Prostate gland (tissue), 2 donors: ENCODE results near the gene FBXL17. TPM values are rescaled to one million over a fixed set of nuclear protein-coding genes. Genes with fewer than 3 reads are reported as not detected.

Experiments
- DNase-seq: peaks from one replicate; pipeline ENCODE4 v3.0.0-alpha.2; 2019; ENCODE audit warnings: low spot score
- H3K27ac ChIP-seq, 2 donors: fragments of 200-600 bp; sonication (generic); 2 replicates each; pipeline ENCODE4 v1.5.1; 2017 to 2019
- H3K27me3 ChIP-seq: fragments of 200-600 bp; sonication (generic); replicated peaks from 2 replicates; pipeline ENCODE4 v1.5.1; 2019; ENCODE audit not compliant: insufficient read depth
- H3K36me3 ChIP-seq, 2 donors: fragments of 200-600 bp; sonication (generic); 1 replicate in 1 of 2; 2 replicates in 1 of 2; pipeline versions ENCODE4 v1.5.1 to v1.8.1; 2017 to 2019
- H3K4me1 ChIP-seq: fragments of 200-600 bp; sonication (generic); replicated peaks from 2 replicates; pipeline ENCODE4 v1.5.1; 2019
- H3K4me3 ChIP-seq, 2 donors: fragments of 200-600 bp; sonication (generic); 2 replicates each; pipeline ENCODE4 v1.5.1; 2017 to 2019
- H3K9me3 ChIP-seq: fragments of 200-600 bp; sonication (generic); 2 replicates; pipeline ENCODE4 v1.5.1; 2017
- POLR2A ChIP-seq: fragments of 450-650 bp; IDR thresholded peaks from one replicate; pipeline ENCODE4 v1.6.1; 2016; ENCODE audit warnings: antibody characterized with exemption, mild to moderate bottlenecking
- POLR2AphosphoS5 ChIP-seq: sonication (generic); formaldehyde crosslinking; IDR thresholded peaks from one replicate; pipeline ENCODE4 v1.6.1; 2017; ENCODE audit warnings: antibody characterized with exemption
- WGBS: methylation state at CpG from one replicate; pipeline ENCODE4 v1.1.5; 2018; 5-methylcytosine and 5-hydroxymethylcytosine counted together
- intact Hi-C: fragments of 100-400 bp; cut with DNase I; formaldehyde crosslinking; loops from one replicate; pipeline ENCODE4 v1.14.2; 2022
- total RNA-seq, 2 donors: library from RNA; depleted of rRNA; stranded (reverse); fragments of >200 nt; gene quantifications; one replicate each; pipeline ENCODE4 v1.1.0, GENCODE V29; 2016
- TF ChIP-seq, protein P1 (sequence below), 4 experiments: fragments of 200-600 bp in 2 of 4; fragments of 450-650 bp in 2 of 4; sonication (generic) in 2 of 4; IDR thresholded peaks; 1 replicate in 3 of 4; 2 replicates in 1 of 4; pipeline ENCODE4 v1.5.1; 2016 to 2019; ENCODE audit warnings: antibody characterized with exemption in 4 of 4, mild to moderate bottlenecking in 2 of 4, moderate library complexity in 2 of 4

The FBXL17 gene
- total RNA-seq, 2 donors from 2014 or later: 14.8 to 30.4 TPM

DNA sequence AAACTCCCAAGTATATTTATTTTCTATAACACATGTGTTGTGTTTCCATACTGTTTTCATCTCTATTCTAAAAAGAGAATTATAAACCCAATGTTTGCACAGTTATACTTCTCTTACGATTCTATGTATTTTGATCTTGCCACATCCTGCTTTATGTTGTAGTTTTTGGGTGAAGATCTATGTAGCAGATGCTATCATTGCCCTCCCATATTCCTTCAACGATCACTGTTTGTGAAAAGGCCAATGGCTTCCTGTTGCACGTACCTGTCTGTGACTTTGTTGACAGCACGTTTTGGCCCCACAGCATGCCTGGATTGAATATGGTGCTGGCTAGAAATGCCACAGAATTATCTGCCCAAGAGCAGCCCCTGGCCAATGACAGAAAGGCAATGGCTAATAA, 456.7 kb downstream of the FBXL17 start:
- Histone ChIP-seq H3K27ac (no peak overlapping the region), H3K36me3 (no peaks in the 10 kb centered on the region), H3K9me3 (no peaks in the 10 kb centered on the region), H3K4me3 (no peak overlapping the region), H3K27me3 (no peaks in the 10 kb centered on the region), H3K4me1 (no peaks in the 10 kb centered on the region)
- TF ChIP-seq POLR2A (no peak), POLR2AphosphoS5 (no peak)
- TF ChIP-seq, protein P1, sequence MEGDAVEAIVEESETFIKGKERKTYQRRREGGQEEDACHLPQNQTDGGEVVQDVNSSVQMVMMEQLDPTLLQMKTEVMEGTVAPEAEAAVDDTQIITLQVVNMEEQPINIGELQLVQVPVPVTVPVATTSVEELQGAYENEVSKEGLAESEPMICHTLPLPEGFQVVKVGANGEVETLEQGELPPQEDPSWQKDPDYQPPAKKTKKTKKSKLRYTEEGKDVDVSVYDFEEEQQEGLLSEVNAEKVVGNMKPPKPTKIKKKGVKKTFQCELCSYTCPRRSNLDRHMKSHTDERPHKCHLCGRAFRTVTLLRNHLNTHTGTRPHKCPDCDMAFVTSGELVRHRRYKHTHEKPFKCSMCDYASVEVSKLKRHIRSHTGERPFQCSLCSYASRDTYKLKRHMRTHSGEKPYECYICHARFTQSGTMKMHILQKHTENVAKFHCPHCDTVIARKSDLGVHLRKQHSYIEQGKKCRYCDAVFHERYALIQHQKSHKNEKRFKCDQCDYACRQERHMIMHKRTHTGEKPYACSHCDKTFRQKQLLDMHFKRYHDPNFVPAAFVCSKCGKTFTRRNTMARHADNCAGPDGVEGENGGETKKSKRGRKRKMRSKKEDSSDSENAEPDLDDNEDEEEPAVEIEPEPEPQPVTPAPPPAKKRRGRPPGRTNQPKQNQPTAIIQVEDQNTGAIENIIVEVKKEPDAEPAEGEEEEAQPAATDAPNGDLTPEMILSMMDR (IDR thresholded peaks at IDR 0.05): no peak
- intact Hi-C loops: no loop called here
- 64% methylated on average over 4 of the region's 4 CpGs for WGBS
- DNase-seq: no peak

DNA sequence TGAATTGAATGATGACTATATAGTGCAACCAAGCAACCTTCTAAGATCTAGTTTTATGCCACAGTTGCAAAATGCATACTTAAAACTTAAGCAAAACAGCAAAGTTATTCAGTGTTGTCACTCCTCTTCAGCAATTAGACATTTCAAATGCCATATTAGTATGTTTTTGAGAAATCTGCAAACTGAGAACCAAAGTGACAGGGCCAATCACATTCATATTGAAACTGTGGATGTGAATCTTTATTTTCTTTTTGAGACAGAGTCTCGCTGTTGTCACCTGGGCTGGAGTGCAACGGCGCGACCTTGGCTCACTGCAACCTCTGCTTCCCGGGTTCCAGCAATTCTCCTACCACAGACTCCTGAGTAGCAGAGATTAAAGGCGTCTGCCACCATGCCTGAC, 461.9 kb downstream of the FBXL17 start:
- DNase-seq: no peak
- Histone ChIP-seq H3K36me3 (no peaks in the 10 kb centered on the region), H3K4me1 (no peaks in the 10 kb centered on the region), H3K27me3 (no peaks in the 10 kb centered on the region), H3K27ac (no peak overlapping the region), H3K4me3 (no peak overlapping the region), H3K9me3 (no peaks in the 10 kb centered on the region)
- WGBS: 86% methylated on average over 6 of the region's 6 CpGs
- TF ChIP-seq, protein P1 (IDR thresholded peaks at IDR 0.05): no peak
- TF ChIP-seq POLR2AphosphoS5 (no peak), POLR2A (no peak)
- intact Hi-C loops: no loop called here

DNA sequence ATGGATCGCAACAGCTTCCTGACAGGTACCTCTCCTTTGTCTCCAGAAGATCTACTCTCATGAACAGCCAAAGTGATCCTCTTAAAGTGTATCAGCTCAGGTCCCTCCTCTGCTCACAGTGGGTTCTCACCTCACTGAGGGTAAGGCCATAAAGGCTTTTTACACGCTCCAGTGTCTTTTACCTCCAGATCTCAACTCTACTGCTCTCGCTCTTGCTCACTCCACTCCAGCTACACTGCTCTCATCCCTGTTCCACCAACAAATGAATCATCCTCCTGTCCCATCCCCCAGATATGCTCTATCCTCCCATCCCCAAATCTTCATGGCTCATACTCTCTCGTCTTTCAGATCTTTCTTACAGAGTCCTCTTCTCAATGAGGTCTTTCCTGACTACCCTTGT, 462.5 kb downstream of the FBXL17 start:
- DNase-seq: no peak
- no peaks in the 10 kb centered on the region for H3K9me3 ChIP-seq
- WGBS: 96% methylated on average over 4 of the region's 4 CpGs
- TF ChIP-seq POLR2AphosphoS5: no peak
- TF ChIP-seq, protein P1 (IDR thresholded peaks at IDR 0.05): no peak
- no peak for TF ChIP-seq POLR2A
- no peak overlapping the region for H3K27ac ChIP-seq
- no peaks in the 10 kb centered on the region for H3K27me3 ChIP-seq
- no peaks in the 10 kb centered on the region for H3K36me3 ChIP-seq
- no peaks in the 10 kb centered on the region for H3K4me1 ChIP-seq
- intact Hi-C loops: no loop called here
- H3K4me3 ChIP-seq: no peak overlapping the region

DNA sequence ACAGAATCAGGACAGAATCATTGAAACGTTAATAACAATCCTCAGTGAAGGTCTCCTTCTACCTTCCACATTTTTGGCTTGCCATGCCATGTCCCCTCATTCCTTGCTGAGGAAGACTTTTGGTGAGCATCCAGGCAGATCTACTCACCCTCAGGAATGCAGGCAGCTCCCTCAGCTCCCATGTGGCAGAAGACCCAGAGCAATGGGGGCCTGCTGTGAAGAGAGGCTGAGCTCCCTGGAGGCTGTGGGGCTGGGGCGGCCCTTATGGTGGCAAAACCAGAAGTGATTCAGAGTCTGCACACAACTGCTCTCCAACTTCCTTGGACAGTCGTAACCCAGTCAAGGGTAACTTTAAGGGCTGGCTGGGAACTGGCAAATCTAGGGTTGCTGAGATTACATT, 463.9 kb downstream of the FBXL17 start:
- no peaks in the 10 kb centered on the region for H3K27me3 ChIP-seq
- intact Hi-C loops: no loop called here
- H3K9me3 ChIP-seq: no peaks in the 10 kb centered on the region
- DNase-seq: no peak
- H3K27ac ChIP-seq: no peak overlapping the region
- H3K4me3 ChIP-seq: no peak overlapping the region
- no peaks in the 10 kb centered on the region for H3K36me3 ChIP-seq
- no peak for TF ChIP-seq POLR2A
- TF ChIP-seq, protein P1 (IDR thresholded peaks at IDR 0.05): no peak
- TF ChIP-seq POLR2AphosphoS5: no peak
- H3K4me1 ChIP-seq: no peaks in the 10 kb centered on the region
- 60% methylated on average over 3 of the region's 3 CpGs for WGBS

DNA sequence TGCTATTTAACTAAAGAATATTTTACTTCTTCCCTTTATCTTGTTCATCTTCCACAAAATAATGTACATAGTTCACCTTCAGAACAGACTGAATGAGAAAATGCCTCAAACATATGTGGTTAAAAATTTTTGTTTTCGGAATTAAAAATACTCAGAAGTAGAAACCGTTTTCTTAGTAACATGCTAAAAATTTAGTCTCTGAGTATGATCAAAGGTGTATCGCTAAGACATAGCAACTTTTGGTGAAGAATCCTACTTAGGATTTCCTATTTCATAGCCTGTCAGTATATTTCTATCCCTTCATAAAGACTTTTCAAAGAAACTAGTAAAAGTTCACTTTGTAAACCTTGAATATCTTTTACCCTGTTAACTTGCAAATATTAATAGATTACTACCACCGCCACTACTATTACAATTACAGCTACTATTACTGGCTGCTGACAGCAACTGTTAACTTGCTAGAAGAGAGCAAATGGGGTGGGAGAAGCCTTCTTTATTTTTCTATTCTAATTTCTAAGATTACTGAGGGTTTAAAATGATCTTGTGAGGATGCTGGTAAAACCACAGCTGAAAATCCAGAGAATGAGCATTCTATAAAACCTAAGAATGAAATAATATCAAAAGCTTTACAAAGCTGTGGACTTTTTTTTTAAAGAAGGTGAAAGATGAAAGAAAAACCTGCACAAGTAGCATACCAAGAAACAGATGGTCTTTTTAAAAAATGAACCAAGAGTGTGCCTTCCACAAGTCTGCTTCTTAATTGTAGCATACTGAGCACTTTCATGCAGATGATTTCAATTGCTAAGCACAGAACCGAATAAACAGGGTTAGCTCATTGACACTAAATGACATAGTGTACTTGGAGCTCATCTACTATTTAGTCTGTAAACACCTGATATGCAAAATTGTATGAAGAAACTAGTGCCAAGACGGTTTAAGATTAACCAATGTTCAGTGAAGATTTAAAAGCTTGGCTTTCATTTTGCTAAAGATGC, 464.9 kb downstream of the FBXL17 start:
- 72% methylated on average over 6 of the region's 6 CpGs for WGBS
- TF ChIP-seq, protein P1 (IDR thresholded peaks at IDR 0.05): no peak
- TF ChIP-seq POLR2AphosphoS5 (no peak), POLR2A (no peak)
- H3K36me3 ChIP-seq: no peaks in the 10 kb centered on the region
- H3K9me3 ChIP-seq: no peaks in the 10 kb centered on the region
- H3K4me1 ChIP-seq: no peaks in the 10 kb centered on the region
- no peaks in the 10 kb centered on the region for H3K27me3 ChIP-seq
- intact Hi-C loops: no loop called here
- no peak for DNase-seq
- H3K4me3 ChIP-seq: no peak overlapping the region
- no peak overlapping the region for H3K27ac ChIP-seq
